A549 (cell line): Measurements from ENCODE around the gene SLC6A17. TPM values are rescaled to one million over a fixed set of nuclear protein-coding genes. Genes with fewer than 3 reads are reported as not detected.

Source experiments
- ATAC-seq, 2 experiments: fragments of 200-7000 bp in 1 of 2; fragments of >200 bp in 1 of 2; cut with Nextera tagmentation in 1 of 2; cut with Tn5 transposase in 1 of 2; 3 replicates each; pipeline versions ENCODE4 v1.8.0 to v1.9.1; 2018 to 2020; ENCODE audit warnings: mild to moderate bottlenecking in 1 of 2, moderate library complexity in 1 of 2
- CTCF ChIA-PET: fragments of 300-600 bp; sonication (Branson Sonifier 250); formaldehyde crosslinking; extraction: SDS; loops from one replicate; lab custom pipeline; 2021; ENCODE audit warnings: antibody characterized with exemption, inconsistent platforms; lab: Yijun Ruan, JAX
- POLR2A ChIA-PET: fragments of 350-600 bp; formaldehyde crosslinking; extraction: SDS; loops from one replicate; lab custom pipeline; 2021; ENCODE audit warnings: antibody characterized with exemption, inconsistent platforms; lab: Yijun Ruan, JAX
- DNase-seq, 2 experiments: peaks; one replicate each; pipeline versions ENCODE4 v3.0.0 to v3.0.0-alpha.2; 2011 to 2016; ENCODE audit warnings: low read depth in 1 of 2, low spot score in 1 of 2
- FAIRE-seq: peaks from 2 replicates; lab custom pipeline; 2011; peaks lifted over from hg19 to GRCh38; lab: Jason Lieb, UNC
- H3K27ac ChIP-seq, 2 experiments: fragments of >200 bp; sonication (Bioruptor Twin); formaldehyde crosslinking; 3 replicates each; pipeline ENCODE4 v1.5.1; 2016 to 2017
- H3K4me1 ChIP-seq: fragments of >200 bp; sonication (Bioruptor Twin); formaldehyde crosslinking; 3 replicates; pipeline ENCODE4 v1.6.1; 2016
- H3K4me2 ChIP-seq: fragments of >200 bp; sonication (Bioruptor Twin); formaldehyde crosslinking; 3 replicates; pipeline ENCODE4 v1.6.1; 2016
- H3K4me3 ChIP-seq: fragments of >200 bp; sonication (Bioruptor Twin); formaldehyde crosslinking; 3 replicates; pipeline ENCODE4 v1.5.1; 2016
- H3K9me3 ChIP-seq: fragments of >200 bp; sonication (Bioruptor Twin); formaldehyde crosslinking; 3 replicates; pipeline ENCODE4 v1.6.1; 2016
- BCL3 ChIP-seq: fragments of >200 bp; sonication (Bioruptor Twin); formaldehyde crosslinking; IDR thresholded peaks from 3 replicates; pipeline ENCODE4 v1.6.1; 2016
- BHLHE40 ChIP-seq: IDR thresholded peaks from 2 replicates; pipeline ENCODE4 v1.6.1; 2012; ENCODE audit warnings: low read depth, low read length, inconsistent platforms
- CBX8 ChIP-seq: fragments of 200-600 bp; sonication (generic); IDR thresholded peaks from 2 replicates; pipeline ENCODE4 v1.6.1; 2016
- CEBPB ChIP-seq, 2 experiments: fragments of >200 bp in 1 of 2; sonication (Bioruptor Twin) in 1 of 2; formaldehyde crosslinking in 1 of 2; IDR thresholded peaks; 2 replicates each; pipeline ENCODE4 v1.6.1; 2012 to 2016
- EHMT2 ChIP-seq: fragments of 200-600 bp; sonication (generic); IDR thresholded peaks from 2 replicates; pipeline ENCODE4 v1.6.1; 2016; ENCODE audit warnings: antibody characterized with exemption, low read depth, mild to moderate bottlenecking, moderate library complexity
- ELK1 ChIP-seq: fragments of 150-350 bp; IDR thresholded peaks from 2 replicates; pipeline ENCODE4 v1.6.1; 2014; ENCODE audit warnings: low read depth, mild to moderate bottlenecking, low read length
- EP300 ChIP-seq, 2 experiments: fragments of >200 bp; sonication (Bioruptor Twin); formaldehyde crosslinking; IDR thresholded peaks; 2 replicates in 1 of 2; 3 replicates in 1 of 2; pipeline ENCODE4 v1.6.1; 2016 to 2017
- FOSL2 ChIP-seq, 2 experiments: fragments of 450-650 bp in 1 of 2; fragments of >200 bp in 1 of 2; sonication (Bioruptor Twin) in 1 of 2; formaldehyde crosslinking; IDR thresholded peaks; 2 replicates each; pipeline versions ENCODE4 v1.5.0 to v1.6.1; 2016 to 2020; ENCODE audit warnings: mild to moderate bottlenecking in 1 of 2, moderate library complexity in 1 of 2
- FOXS1 ChIP-seq: fragments of 250-450 bp; sonication (Bioruptor Pico); IDR thresholded peaks from 2 replicates; pipeline ENCODE4 v1.5.0; 2020; ENCODE audit warnings: mild to moderate bottlenecking, moderate library complexity
- HDAC2 ChIP-seq: fragments of 200-600 bp; sonication (generic); IDR thresholded peaks from 2 replicates; pipeline ENCODE4 v1.6.1; 2016
- HES2 ChIP-seq: fragments of >200 bp; sonication (Bioruptor Twin); formaldehyde crosslinking; IDR thresholded peaks from 2 replicates; pipeline ENCODE4 v1.6.1; 2016
- HOXA7 ChIP-seq: fragments of 250-450 bp; sonication (Bioruptor Pico); IDR thresholded peaks from 2 replicates; pipeline ENCODE4 v1.5.0; 2020; ENCODE audit warnings: mild to moderate bottlenecking, moderate library complexity
- HOXB13 ChIP-seq: fragments of 250-450 bp; sonication (Bioruptor Pico); IDR thresholded peaks from 2 replicates; pipeline ENCODE4 v1.5.0; 2020; ENCODE audit warnings: low read depth, mild to moderate bottlenecking, moderate library complexity
- HOXB5 ChIP-seq: fragments of 250-450 bp; sonication (Bioruptor Pico); IDR thresholded peaks from 2 replicates; pipeline ENCODE4 v1.5.0; 2020; ENCODE audit warnings: mild to moderate bottlenecking, moderate library complexity
- JUNB ChIP-seq: fragments of >200 bp; sonication (Bioruptor Twin); formaldehyde crosslinking; IDR thresholded peaks from 2 replicates; pipeline ENCODE4 v1.6.1; 2016
- KDM5A ChIP-seq: fragments of 200-600 bp; sonication (generic); IDR thresholded peaks from 2 replicates; pipeline ENCODE4 v1.6.1; 2016; ENCODE audit warnings: antibody characterized with exemption, mild to moderate bottlenecking
- MAFK ChIP-seq: fragments of 450-650 bp; IDR thresholded peaks from 2 replicates; pipeline ENCODE4 v1.6.1; 2014; ENCODE audit not compliant: partially characterized antibody
- MAX ChIP-seq: IDR thresholded peaks from 2 replicates; pipeline ENCODE4 v1.6.1; 2012
- MAZ ChIP-seq: fragments of 150-350 bp; IDR thresholded peaks from 2 replicates; pipeline ENCODE4 v1.6.1; 2014; ENCODE audit warnings: antibody characterized with exemption, low read depth, low read length, borderline replicate concordance
- MYC ChIP-seq: IDR thresholded peaks from 2 replicates; pipeline ENCODE4 v1.6.1; 2012; ENCODE audit warnings: mild to moderate bottlenecking, inconsistent platforms, low read length, improper control_type of control experiment, borderline replicate concordance
- NFE2L2 ChIP-seq: fragments of 150-350 bp; conservative IDR thresholded peaks from 2 replicates; pipeline ENCODE4 v1.6.1; 2014; ENCODE audit warnings: low read length
- NPAS2 ChIP-seq: fragments of 250-450 bp; sonication (Bioruptor Pico); IDR thresholded peaks from 2 replicates; pipeline ENCODE4 v1.8.0; 2022; ENCODE audit warnings: mild to moderate bottlenecking, moderate library complexity, borderline replicate concordance
- PHF8 ChIP-seq: fragments of 200-600 bp; sonication (generic); IDR thresholded peaks from 2 replicates; pipeline ENCODE4 v1.6.1; 2016; ENCODE audit warnings: low read depth, mild to moderate bottlenecking, antibody characterized with exemption, moderate library complexity, borderline replicate concordance
- RAD21 ChIP-seq, 2 experiments: fragments of >200 bp in 1 of 2; sonication (Bioruptor Twin) in 1 of 2; formaldehyde crosslinking in 1 of 2; IDR thresholded peaks in 1 of 2; conservative IDR thresholded peaks in 1 of 2; 2 replicates in 1 of 2; 3 replicates in 1 of 2; pipeline ENCODE4 v1.6.1; 2012 to 2018; ENCODE audit warnings: inconsistent platforms in 1 of 2
- RFX5 ChIP-seq: fragments of 450-650 bp; IDR thresholded peaks from 2 replicates; pipeline ENCODE4 v1.7.1; 2014; ENCODE audit warnings: antibody characterized with exemption, mild to moderate bottlenecking, moderate library complexity
- SMC3 ChIP-seq: fragments of >200 bp; sonication (Bioruptor Twin); formaldehyde crosslinking; IDR thresholded peaks from 3 replicates; pipeline ENCODE4 v1.6.1; 2018; ENCODE audit warnings: inconsistent platforms
- TFCP2L1 ChIP-seq: fragments of 250-450 bp; sonication (Bioruptor Pico); IDR thresholded peaks from 2 replicates; pipeline ENCODE4 v1.5.0; 2021; ENCODE audit warnings: mild to moderate bottlenecking
- WGBS: methylation state at CpG from one replicate; pipeline ENCODE4 v1.1.6; 2017; ENCODE audit errors: missing lambda C conversion rate; 5-methylcytosine and 5-hydroxymethylcytosine counted together
- polyA plus RNA-seq, 4 experiments: library from polyadenylated mRNA; depleted of rRNA in 3 of 4; stranded (reverse); fragments of >200 nt; fragmentation: RNase III in 1 of 4; extraction: RNeasy Plus Mini Kit Qiagen cat#74134 plus additional on column Dnase treatment in 1 of 4; gene quantifications; 2 replicates in 3 of 4; 3 replicates in 1 of 4; pipeline ENCODE4 v1.2.3, GENCODE V29; 2011 to 2017
- TF ChIP-seq, protein P1 (sequence below): fragments of 250-450 bp; sonication (Bioruptor Pico); IDR thresholded peaks from 2 replicates; pipeline ENCODE4 v1.5.0; 2021; ENCODE audit warnings: mild to moderate bottlenecking, moderate library complexity, borderline replicate concordance
- TF ChIP-seq, protein P2 (sequence below): fragments of 450-650 bp; IDR thresholded peaks from 2 replicates; pipeline ENCODE4 v1.6.1; 2014; ENCODE audit warnings: antibody characterized with exemption

The SLC6A17 gene
- polyA plus RNA-seq, 2 of the 4 experiments (the other 2 are of a cell fraction), result 0.56 to 2.2 TPM

DNA sequence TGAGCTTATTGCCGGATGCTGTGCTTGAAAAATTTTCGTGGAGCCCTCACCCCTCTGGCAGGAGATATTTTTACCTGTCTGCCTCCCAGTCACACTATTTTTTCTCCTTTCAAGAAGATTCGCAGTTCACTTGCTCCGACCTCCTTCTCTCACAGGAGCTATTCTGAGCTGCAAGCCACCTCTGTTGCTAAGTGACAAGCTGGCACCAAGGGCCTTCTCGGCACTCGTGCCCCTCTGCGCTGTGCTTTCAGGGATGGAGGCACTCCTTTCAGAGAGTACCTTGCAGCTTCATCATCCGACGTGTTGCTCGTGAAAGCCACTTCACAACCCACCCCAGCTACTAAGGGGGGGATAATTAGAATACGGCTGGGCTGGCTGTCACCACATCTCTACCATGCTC lies 11.6 kb downstream of the SLC6A17 start:
- no peak for ATAC-seq
- Histone ChIP-seq H3K4me1 (no peaks in the 10 kb centered on the region), H3K4me3 (no peak overlapping the region), H3K9me3 (no peaks in the 10 kb centered on the region), H3K4me2 (no peak overlapping the region), H3K27ac (no peak overlapping the region)
- ChIA-PET POLR2A (no interaction called here), CTCF (interaction anchor here (1.2 to 1.5 kb wide), 3 partner anchors 15 to 299 kb away, joined by 3 to 5 read pairs (median 4); no protein-coding TSS in a partner anchor)
- TF ChIP-seq HOXB13 (CRISPR knock-in tag) (no peak), FOXS1 (CRISPR knock-in tag) (no peak), CBX8 (no peak), ELK1 (no peak), EP300 (IDR thresholded peaks at IDR 0.05) (no peak), HOXA7 (CRISPR knock-in tag) (no peak), MYC (no peak), RFX5 (no peak), NFE2L2 (no peak), EHMT2 (no peak), HDAC2 (no peak), MAFK (no peak), JUNB (no peak), HES2 (no peak)
- WGBS, result 77% methylated on average over 11 of the region's 11 CpGs
- no peak for DNase-seq
- no peak for FAIRE-seq

DNA sequence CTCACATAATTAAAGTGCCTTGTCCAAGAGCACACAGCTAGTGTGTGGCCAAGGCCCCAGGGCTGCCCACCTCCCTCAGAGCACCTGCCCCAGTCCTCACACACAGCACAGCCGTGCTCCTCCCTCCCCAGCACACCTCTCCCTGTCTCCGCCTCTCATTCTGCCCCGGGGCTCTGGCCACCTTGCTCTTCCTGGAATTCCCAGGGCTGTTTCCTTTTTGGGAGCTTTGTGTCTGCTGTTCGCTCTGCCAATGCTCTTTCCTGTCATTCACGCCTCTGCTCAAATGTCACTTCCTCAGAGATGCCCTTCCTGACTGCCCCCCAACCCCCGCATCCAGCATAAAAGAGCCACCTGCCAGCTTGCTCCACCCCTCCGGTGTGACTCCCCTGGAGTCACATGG lies 13.3 kb downstream of the SLC6A17 start:
- TF ChIP-seq RAD21 (conservative IDR thresholded peaks at IDR 0.05 in 1 of 2, IDR thresholded peaks at IDR 0.05 in 1 of 2) (no peak), MAX (no peak), MAZ (no peak), BCL3 (no peak), FOSL2 (IDR thresholded peaks at IDR 0.05) (no peak), FOSL2 (CRISPR knock-in tag; IDR thresholded peaks at IDR 0.05) (no peak), SMC3 (no peak), CEBPB (IDR thresholded peaks at IDR 0.05) (no peak), KDM5A (no peak), HDAC2 (no peak), PHF8 (no peak), NPAS2 (CRISPR knock-in tag) (no peak), HOXB5 (CRISPR knock-in tag) (no peak), BHLHE40 (no peak), TFCP2L1 (CRISPR knock-in tag) (no peak)
- TF ChIP-seq, protein P1, sequence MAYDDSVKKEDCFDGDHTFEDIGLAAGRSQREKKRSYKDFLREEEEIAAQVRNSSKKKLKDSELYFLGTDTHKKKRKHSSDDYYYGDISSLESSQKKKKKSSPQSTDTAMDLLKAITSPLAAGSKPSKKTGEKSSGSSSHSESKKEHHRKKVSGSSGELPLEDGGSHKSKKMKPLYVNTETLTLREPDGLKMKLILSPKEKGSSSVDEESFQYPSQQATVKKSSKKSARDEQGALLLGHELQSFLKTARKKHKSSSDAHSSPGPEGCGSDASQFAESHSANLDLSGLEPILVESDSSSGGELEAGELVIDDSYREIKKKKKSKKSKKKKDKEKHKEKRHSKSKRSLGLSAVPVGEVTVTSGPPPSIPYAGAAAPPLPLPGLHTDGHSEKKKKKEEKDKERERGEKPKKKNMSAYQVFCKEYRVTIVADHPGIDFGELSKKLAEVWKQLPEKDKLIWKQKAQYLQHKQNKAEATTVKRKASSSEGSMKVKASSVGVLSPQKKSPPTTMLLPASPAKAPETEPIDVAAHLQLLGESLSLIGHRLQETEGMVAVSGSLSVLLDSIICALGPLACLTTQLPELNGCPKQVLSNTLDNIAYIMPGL (CRISPR knock-in tag), result no peak
- TF ChIP-seq, protein P2, sequence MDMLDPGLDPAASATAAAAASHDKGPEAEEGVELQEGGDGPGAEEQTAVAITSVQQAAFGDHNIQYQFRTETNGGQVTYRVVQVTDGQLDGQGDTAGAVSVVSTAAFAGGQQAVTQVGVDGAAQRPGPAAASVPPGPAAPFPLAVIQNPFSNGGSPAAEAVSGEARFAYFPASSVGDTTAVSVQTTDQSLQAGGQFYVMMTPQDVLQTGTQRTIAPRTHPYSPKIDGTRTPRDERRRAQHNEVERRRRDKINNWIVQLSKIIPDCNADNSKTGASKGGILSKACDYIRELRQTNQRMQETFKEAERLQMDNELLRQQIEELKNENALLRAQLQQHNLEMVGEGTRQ, result no peak
- H3K4me1 ChIP-seq, result no peaks in the 10 kb centered on the region
- no peaks in the 10 kb centered on the region for H3K9me3 ChIP-seq
- FAIRE-seq (no peak), ATAC-seq (no peak), DNase-seq (no peak)
- no peak overlapping the region for H3K4me3 ChIP-seq
- ChIA-PET CTCF (interaction anchor here (1.1 to 1.2 kb wide), 2 partner anchors 11 to 20 kb away, joined by 3 read pairs; no protein-coding TSS in a partner anchor), POLR2A (no interaction called here)
- no peak overlapping the region for H3K4me2 ChIP-seq
- WGBS, result 64% methylated on average over 7 of the region's 7 CpGs
- H3K27ac ChIP-seq, result no peak overlapping the region
